Muscle of back (tissue), 11 donors: ENCODE data around the gene LAMC1. TPM values are rescaled to one million over a fixed set of nuclear protein-coding genes. Genes with fewer than 3 reads are reported as not detected.
A peak's percentile ranks its signal among the peaks of the same experiment; 100 is the strongest.

Source experiments
- DNase-seq, 3 donors: peaks; one replicate each; pipeline versions ENCODE4 v3.0.0 to v3.0.0-alpha.2; 2013
- polyA plus RNA-seq, 10 donors: library from polyadenylated mRNA; unstranded; fragments of 120-200 nt; gene quantifications; one replicate each; pipeline ENCODE4 v1.2.1, GENCODE V29; 2013; ENCODE audit not compliant: insufficient read length in 10 of 10

The LAMC1 gene
- polyA plus RNA-seq, 10 donors: 272 to 386 (median 317) TPM

DNA sequence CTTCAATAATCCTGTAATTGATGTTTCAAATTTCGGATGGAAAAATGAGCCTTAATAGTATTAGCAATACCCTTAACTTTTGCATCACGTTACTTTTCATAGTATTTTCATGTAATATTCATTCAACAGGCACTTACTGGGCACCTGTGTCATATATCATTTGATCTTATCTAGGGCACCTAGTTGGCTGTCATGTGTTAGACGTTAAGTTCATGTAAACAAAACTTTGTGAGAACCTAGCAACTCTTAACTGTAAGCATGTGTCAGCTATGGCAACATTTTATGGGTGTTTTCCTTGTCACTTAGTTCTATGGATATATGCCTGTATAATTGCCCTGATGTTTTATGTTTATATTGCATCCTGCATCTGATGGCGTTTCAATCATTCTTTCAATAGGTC, 163.6 kb downstream of the LAMC1 start:
- no peak for DNase-seq

DNA sequence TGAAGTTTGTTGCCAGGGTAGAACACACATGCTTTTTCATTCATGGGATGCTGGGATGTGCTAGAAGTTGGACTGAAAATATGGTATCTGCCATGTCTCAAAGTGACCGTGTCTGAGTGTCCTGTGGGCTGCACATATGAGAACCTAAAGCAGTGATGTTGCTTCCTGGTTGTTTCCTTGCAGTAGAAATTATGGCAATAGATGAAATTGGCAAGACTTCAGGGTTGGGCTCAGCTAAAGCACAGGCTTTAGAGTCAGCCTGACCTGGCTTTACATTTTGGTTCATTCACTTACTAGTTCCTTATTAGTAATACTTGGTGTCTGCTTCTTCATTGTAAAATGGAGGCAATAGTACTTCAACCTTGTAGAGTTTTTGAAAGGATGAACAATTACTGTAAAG, 165.0 kb downstream of the LAMC1 start:
- peak in 1 of 3 donors; percentile 63 for DNase-seq

DNA sequence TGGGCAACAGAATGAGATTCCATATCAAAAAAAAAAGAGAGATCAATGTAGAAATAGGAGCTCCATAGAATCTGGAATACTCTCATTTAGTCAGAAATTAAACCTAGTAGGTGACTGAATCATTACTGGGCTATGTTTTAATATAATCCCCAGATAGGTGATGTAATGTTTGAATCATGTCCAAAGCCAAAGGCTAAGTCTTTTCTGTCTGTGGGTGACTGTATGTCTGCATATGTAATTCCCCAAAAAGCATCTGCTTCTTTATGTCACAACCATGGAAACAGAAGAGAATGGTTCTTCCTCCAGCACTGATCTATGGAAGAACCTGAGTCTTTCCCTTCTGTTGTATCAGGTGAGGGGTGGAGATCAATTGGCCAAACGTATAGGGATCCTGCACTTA, 168.6 kb downstream of the LAMC1 start:
- peak; percentile 77 to 86 (median 80) for DNase-seq

DNA sequence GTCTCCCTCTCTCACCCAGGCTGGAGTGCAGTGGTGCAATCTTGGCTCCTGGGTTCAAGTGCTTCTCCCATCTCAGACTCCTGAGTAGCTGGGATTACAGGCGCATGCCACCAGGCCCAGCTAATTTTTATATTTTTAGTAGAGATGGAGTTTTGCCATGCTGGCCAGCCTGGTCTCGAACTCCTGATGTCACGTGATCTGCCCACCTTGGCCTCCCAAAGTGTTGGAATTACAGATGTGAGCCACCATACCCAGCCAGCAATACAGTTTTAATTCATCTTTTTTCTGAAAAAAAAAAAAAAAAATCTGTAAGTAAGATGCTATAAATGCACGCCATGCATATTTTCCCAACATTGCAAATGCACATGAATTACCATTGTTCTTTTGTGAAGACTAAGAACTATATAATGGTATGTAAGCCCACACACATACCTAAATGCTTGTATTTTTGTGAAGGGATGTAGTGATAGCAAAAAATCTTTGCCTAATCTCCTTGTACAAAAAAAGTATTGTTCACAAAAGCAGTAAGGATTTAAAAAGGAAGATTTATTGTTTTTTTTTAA, 170.8 kb downstream of the LAMC1 start:
- no peak for DNase-seq

DNA sequence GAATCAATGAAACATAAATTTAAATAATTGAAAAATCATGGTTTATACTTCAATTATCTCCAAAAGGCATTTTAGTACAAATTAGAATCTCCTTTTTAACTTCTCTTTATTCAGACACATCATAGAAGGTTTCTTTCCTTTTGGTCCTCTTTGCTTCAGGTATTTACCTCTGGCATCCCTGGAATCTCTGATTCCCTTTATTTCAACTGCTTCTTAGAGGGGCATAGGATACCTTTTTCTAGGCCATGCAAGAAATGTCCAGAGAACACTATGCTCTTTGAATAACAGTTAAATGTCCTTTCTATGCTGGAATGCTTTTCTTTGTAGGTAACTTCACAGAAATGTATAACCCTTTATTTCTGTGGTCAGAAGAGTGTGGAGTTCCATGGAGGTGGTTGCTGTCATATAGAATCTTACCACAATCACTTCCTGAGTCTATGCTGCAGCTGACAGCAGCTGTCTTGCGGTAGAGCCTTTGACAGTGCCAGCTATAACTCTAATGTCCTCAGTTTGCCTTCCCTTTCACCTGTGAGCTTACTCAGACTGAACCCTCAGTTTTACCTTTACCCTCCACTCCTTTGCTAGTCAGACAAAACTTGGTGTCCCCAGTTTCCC, 171.4 kb downstream of the LAMC1 start:
- no peak for DNase-seq

DNA sequence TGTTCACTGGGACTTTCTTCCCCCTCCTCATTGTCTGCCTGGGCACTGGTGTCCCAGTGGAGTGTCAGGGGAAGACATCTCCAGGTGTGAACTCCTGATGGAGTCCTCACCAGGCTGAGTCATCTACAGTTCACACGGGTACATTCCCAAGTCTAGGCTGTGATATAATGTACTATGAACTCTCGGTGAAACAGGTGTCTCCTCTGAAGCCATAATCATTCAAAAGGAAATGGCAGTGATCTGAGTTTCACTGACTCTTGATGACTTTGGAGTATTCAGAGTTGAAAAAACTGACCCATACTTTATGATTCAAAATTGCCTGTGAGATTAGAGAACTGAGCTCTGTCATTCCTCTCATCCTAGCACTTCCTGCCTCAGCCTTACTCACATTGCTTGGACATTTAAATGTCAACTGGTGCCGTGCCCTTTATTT, 171.9 kb downstream of the LAMC1 start:
- no peak for DNase-seq

Other genes with a start within 250 kb of the LAMC1 start
- 10 to 100 TPM in 4 of 10 donors, 1 to 10 TPM in 6; 5.6 to 13.3 (median 8.3) TPM for gene NPL, start 233.6 kb upstream of the LAMC1 start, polyA plus RNA-seq
- 100 to 1,000 TPM; 111 to 163 (median 128) TPM for gene DHX9, start 184.1 kb upstream of the LAMC1 start, polyA plus RNA-seq
- gene SHCBP1L, start 70.3 kb upstream of the LAMC1 start, polyA plus RNA-seq: 1 to 10 TPM in 1 of 10 donors, under 1 TPM in 9; 0.15 to 1.0 (median 0.39) TPM
- gene LAMC2, start 162.8 kb downstream of the LAMC1 start, polyA plus RNA-seq: 1 to 10 TPM; 1.6 to 6.2 (median 2.9) TPM